Activated naive CD4-positive, alpha-beta T cell treated with anti-CD3 and anti-CD28 coated beads, Interleukin-2, amount 50 U/mL, for 72 hours (primary cell): ENCODE data around the gene HARS1. TPM values are rescaled to one million over a fixed set of nuclear protein-coding genes. Genes with fewer than 3 reads are reported as not detected.
A peak's percentile ranks its signal among the peaks of the same experiment; 100 is the strongest.
"Not testable (repeated sequence)": the region's sequence is repeated elsewhere in the genome, so short reads cannot be mapped to it uniquely, and the experiment has no call there.

ENCODE experiments used
- ATAC-seq, 2 donors: fragments of 150-1000 bp; cut with Tn5 transposase; 2 replicates each; pipeline ENCODE4 v1.10.0; 2021; ENCODE audit warnings: mild to moderate bottlenecking in 2 of 2, moderate library complexity in 2 of 2
- DNase-seq, 2 donors: peaks; one replicate each; pipeline ENCODE4 v3.0.0; 2021 to 2022; ENCODE audit warnings: low spot score in 2 of 2
- H3K27ac Mint-ChIP-seq, 2 donors: one replicate each; pipeline ENCODE4 v1.8.0; 2022; ENCODE audit warnings: mild to moderate bottlenecking in 2 of 2, mixed read lengths in 2 of 2
- H3K36me3 Mint-ChIP-seq, 2 donors: one replicate each; pipeline ENCODE4 v1.8.0; 2022; ENCODE audit warnings: mixed read lengths in 2 of 2
- H3K9me3 Mint-ChIP-seq, 2 donors: one replicate each; pipeline ENCODE4 v1.8.0; 2022; ENCODE audit warnings: mixed read lengths in 2 of 2
- total RNA-seq, 2 donors: library from RNA; stranded (reverse); gene quantifications; one replicate each; pipeline ENCODE4 v1.2.3, GENCODE V29; 2022

Gene HARS1, protein sequence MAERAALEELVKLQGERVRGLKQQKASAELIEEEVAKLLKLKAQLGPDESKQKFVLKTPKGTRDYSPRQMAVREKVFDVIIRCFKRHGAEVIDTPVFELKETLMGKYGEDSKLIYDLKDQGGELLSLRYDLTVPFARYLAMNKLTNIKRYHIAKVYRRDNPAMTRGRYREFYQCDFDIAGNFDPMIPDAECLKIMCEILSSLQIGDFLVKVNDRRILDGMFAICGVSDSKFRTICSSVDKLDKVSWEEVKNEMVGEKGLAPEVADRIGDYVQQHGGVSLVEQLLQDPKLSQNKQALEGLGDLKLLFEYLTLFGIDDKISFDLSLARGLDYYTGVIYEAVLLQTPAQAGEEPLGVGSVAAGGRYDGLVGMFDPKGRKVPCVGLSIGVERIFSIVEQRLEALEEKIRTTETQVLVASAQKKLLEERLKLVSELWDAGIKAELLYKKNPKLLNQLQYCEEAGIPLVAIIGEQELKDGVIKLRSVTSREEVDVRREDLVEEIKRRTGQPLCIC
- 10 to 100 TPM; 78.9 to 94.6 TPM for total RNA-seq

DNA sequence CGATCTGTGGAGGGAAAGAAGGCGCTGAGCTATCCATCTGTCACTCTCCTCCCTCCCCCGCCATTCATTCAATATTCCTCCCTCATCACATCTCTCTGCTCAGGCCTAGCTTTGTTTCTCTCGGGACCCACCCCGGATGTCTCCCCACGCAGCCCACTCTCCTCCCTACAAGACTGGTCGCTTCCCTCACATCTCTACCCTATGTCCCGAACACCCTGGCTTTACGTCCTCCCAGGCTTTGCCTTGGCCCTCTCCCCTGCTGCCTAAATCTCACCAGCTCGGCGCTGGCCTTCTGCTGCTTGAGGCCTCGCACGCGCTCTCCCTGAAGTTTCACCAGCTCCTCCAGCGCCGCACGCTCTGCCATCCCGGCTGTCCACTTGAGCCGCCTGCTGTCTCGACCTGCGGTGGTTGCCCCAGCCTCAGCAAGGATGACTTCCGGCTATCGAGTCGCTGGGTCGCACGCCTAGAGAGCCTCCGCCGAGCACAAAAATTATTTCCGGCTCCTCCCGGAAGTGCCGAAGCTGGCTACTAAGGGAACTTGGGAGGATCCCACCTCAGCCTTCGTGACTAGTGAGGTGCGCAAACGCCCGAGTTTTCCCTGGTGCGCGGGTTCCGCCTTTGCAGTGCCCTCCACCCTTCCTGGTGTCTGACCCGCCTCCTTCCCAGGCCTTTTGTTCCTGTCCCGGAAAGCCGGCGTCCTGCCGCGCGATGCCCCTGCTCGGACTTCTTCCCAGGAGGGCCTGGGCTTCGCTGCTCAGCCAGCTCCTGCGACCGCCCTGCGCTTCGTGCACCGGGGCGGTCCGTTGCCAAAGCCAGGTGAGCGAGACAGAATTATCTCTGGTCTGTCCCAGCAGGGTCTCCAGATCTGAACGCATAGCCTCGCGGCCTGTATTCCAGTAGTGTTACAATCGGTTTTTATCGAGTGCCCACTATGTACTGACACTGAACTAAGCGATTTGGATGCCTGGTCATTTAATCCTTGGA lies at the start of gene HARS1, which contains the start of gene HARS2:
Gene HARS1 (minus strand): TSS at position 430 of the 984 bp plus-strand sequence. CDS start 66 bp downstream, at position 364.
Gene HARS2 (plus strand): TSS at position 515 of the 984 bp plus-strand sequence. CDS start 194 bp downstream, at position 709.
- no peaks in the 10 kb centered on the region for H3K9me3 Mint-ChIP-seq
- DNase-seq (peak; percentile 81 to 87), ATAC-seq (peak; percentile 95 to 97)
- H3K36me3 Mint-ChIP-seq, result peaks cover 18 to 22% of the 10 kb centered on the region in 2 donors
- H3K27ac Mint-ChIP-seq, result peak within 1 kb of the TSS; percentile 97 to 99

DNA sequence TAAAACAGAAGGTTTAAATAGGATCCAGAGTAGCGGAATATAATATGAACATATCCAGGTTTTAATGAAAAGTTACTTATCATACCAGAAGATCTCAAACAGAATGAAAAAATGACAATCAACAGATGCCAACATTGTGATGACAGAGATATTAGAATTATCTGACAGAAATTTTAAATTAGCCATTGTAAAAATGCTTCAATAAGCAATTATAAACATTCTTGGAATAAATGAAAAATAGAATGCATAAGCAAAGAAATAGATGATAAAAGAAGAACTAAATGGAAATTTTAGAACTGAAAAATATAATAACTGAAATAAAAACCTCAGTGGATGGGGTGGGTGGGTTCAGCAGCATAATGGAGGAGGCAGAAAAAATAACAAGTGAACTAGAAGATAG lies 46.3 kb upstream of the HARS1 start:
- DNase-seq (no peak), ATAC-seq (no peak)
- Mint-ChIP-seq H3K36me3 (peaks cover 14 to 35% of the 10 kb centered on the region in 2 donors), H3K9me3 (peaks cover 15 to 19% of the 10 kb centered on the region in 2 donors), H3K27ac (no peak overlapping the region)

DNA sequence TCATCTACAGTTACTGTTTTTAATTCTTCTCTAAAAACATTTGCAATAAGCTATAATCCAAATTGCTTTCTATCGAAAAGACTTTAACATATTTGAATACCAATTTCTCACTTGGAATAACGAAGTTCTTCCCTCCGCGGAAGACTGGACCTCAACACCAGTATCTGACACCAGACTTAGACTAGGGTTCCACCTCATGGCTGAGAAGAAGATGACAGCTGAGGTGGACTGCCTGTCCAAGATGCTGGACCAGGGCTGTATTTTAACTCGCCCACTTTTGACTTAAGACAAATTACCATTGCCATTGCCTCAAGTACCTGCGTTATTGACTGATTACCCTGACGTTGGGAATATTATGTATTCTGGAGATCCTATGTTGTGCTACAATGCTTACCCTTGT lies 43.2 kb upstream of the HARS1 start:
- Mint-ChIP-seq H3K36me3 (peaks cover 5 to 15% of the 10 kb centered on the region in 2 donors), H3K9me3 (peaks cover 0 to 10% of the 10 kb centered on the region in 2 donors), H3K27ac (no peak overlapping the region)
- no peak for DNase-seq
- no peak for ATAC-seq

- Mint-ChIP-seq H3K27ac (no peak overlapping the region), H3K36me3 (peaks cover 5 to 15% of the 10 kb centered on the region in 2 donors), H3K9me3 (peaks cover 0 to 10% of the 10 kb centered on the region in 2 donors)
- ATAC-seq (no peak), DNase-seq (no peak)
Observed at GRCh38 chr5:140733098-140733497, 41.9 kb upstream of the HARS1 start.

GRCh38 chr5:140725799-140726471 lies 34.8 kb upstream of the HARS1 start:
- peak overlapping the region; percentile 92 to 99 for H3K27ac Mint-ChIP-seq
- no peaks in the 10 kb centered on the region for H3K36me3 Mint-ChIP-seq
- DNase-seq, result peak; percentile 73 to 85
- peaks cover 0 to 4% of the 10 kb centered on the region in 2 donors for H3K9me3 Mint-ChIP-seq
- ATAC-seq, result peak; percentile 96 to 97

- not testable (repeated sequence) for H3K27ac Mint-ChIP-seq, DNase-seq, H3K9me3 Mint-ChIP-seq, H3K36me3 Mint-ChIP-seq, ATAC-seq
Observed at GRCh38 chr5:140721395-140721794, 30.2 kb upstream of the HARS1 start.

GRCh38 chr5:140720738-140721137 lies 29.6 kb upstream of the HARS1 start:
- not testable (repeated sequence) for DNase-seq, H3K27ac Mint-ChIP-seq, H3K9me3 Mint-ChIP-seq, H3K36me3 Mint-ChIP-seq
- peak in 1 of 2 donors; percentile 35 for ATAC-seq

DNA sequence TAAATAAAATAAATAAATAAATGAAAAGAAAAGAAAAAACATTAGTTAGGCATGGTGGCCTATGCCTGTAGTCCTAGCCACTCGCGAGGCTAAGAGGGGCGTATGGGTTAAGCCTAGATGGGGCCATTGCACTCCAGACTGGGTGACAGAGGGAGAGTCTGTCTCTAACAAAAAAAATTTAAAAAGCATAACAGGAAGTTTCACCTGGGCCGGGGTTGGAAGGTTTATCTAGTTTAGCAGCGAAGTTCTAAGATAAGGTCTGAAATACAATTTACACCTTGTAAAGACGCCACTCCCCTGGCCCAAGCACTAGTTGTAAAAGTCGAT lies 27.1 kb upstream of the HARS1 start:
- DNase-seq (no peak), ATAC-seq (no peak)
- Mint-ChIP-seq H3K27ac (peak overlapping the region in 1 of 2 donors; percentile 59), H3K9me3 (no peaks in the 10 kb centered on the region), H3K36me3 (no peaks in the 10 kb centered on the region)

DNA sequence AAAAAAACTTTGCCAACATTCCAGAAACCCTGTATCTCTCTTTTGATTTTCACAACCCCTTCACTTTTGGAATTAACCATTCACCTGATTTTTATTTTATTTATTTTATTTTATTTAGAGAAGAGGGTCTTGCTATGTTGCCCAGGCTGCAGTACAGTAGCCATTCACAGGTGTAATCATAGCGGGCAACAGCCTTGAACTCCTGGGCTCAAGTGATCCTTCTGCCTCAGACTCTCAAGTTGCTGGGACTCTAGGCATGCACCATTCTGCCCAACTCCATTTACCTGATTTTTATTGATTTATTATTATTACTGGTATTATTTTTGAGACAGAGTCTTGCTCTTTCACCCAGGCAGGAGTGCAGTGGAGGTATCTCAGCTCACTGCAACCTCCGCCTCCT lies 25.1 kb upstream of the HARS1 start:
- not testable (repeated sequence) for ATAC-seq, DNase-seq

GRCh38 chr5:140713562-140714094 lies 22.5 kb upstream of the HARS1 start:
- Mint-ChIP-seq H3K9me3 (no peaks in the 10 kb centered on the region), H3K36me3 (peaks cover 0 to 5% of the 10 kb centered on the region in 2 donors)
- ATAC-seq, result no peak

More for the DNA sequence above, 25.1 kb upstream of the HARS1 start:
- not testable (repeated sequence) for H3K36me3 Mint-ChIP-seq, H3K9me3 Mint-ChIP-seq, H3K27ac Mint-ChIP-seq

DNA sequence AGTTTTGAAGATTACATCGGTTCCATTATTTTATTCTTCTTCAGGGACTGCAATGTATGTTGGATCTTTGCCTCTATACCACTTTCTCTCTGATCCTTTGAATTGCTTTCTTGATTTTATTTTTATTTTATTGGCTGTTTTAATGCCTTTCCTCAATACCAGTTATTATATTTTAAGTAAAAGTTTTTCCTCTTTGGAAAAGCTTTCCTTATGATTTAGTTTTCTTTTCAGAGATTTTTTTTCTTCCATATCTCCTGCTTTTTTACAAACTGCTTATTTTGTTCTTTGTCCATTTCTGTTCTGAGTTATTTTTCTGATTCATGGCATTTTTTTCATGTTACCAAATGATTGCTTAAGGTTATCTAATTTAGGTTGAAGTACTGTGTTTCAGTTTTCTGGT lies 20.6 kb upstream of the HARS1 start:
- ATAC-seq (no peak), DNase-seq (no peak)
- Mint-ChIP-seq H3K36me3 (peaks cover 0 to 5% of the 10 kb centered on the region in 2 donors), H3K9me3 (no peaks in the 10 kb centered on the region), H3K27ac (peak overlapping the region; percentile 97 to 100)

More at GRCh38 chr5:140713562-140714094, 22.5 kb upstream of the HARS1 start:
- no peak overlapping the region for H3K27ac Mint-ChIP-seq
- DNase-seq, result no peak

GRCh38 chr5:140710899-140711552 lies 19.9 kb upstream of the HARS1 start:
- peaks cover 0 to 5% of the 10 kb centered on the region in 2 donors for H3K36me3 Mint-ChIP-seq
- no peaks in the 10 kb centered on the region for H3K9me3 Mint-ChIP-seq
- H3K27ac Mint-ChIP-seq, result peak overlapping the region; percentile 97 to 100
- DNase-seq (peak; percentile 89 to 90), ATAC-seq (peak; percentile 91 to 94)

- H3K36me3 Mint-ChIP-seq, DNase-seq, ATAC-seq, H3K9me3 Mint-ChIP-seq: not testable (repeated sequence)
- peak overlapping the region in 1 of 2 donors; percentile 97 for H3K27ac Mint-ChIP-seq
Observed at GRCh38 chr5:140708787-140709186, 17.6 kb upstream of the HARS1 start.

GRCh38 chr5:140707812-140708211 lies 16.6 kb upstream of the HARS1 start:
- peaks cover 6 to 12% of the 10 kb centered on the region in 2 donors for H3K36me3 Mint-ChIP-seq
- no peaks in the 10 kb centered on the region for H3K9me3 Mint-ChIP-seq
- H3K27ac Mint-ChIP-seq, result no peak overlapping the region
- DNase-seq (no peak), ATAC-seq (no peak)
